Keratinocyte (primary cell): ENCODE measurements around the gene RAB4A. TPM values are rescaled to one million over a fixed set of nuclear protein-coding genes. Genes with fewer than 3 reads are reported as not detected.

Experiments used
- DNase-seq: peaks from one replicate; pipeline ENCODE4 v3.0.0-alpha.2; 2011; ENCODE audit warnings: low read depth, missing footprints, low spot score
- FAIRE-seq: peaks from 2 replicates; lab custom pipeline; 2011; peaks lifted over from hg19 to GRCh38; lab: Jason Lieb, UNC
- H2AFZ ChIP-seq: 2 replicates; pipeline ENCODE4 v1.6.0; 2012; ENCODE audit warnings: low read length, control low read depth, inconsistent platforms; ENCODE audit not compliant: control insufficient read depth
- H3K27ac ChIP-seq: 2 replicates; pipeline ENCODE4 v1.5.1; 2011; ENCODE audit warnings: low read length; ENCODE audit not compliant: control insufficient read depth, insufficient read depth
- H3K27me3 ChIP-seq: 3 replicates; pipeline ENCODE4 v1.6.0; 2011; ENCODE audit warnings: low read length; ENCODE audit not compliant: control insufficient read depth, insufficient read depth; ENCODE audit errors: extremely low read depth
- H3K36me3 ChIP-seq, 2 experiments: 2 replicates in 1 of 2; 3 replicates in 1 of 2; pipeline ENCODE4 v1.5.1; 2011; ENCODE audit warnings: low read length in 2 of 2, mild to moderate bottlenecking in 1 of 2; ENCODE audit not compliant: control insufficient read depth in 2 of 2, insufficient read depth in 2 of 2; ENCODE audit errors: extremely low read depth in 1 of 2
- H3K4me1 ChIP-seq: 3 replicates; pipeline ENCODE4 v1.5.1; 2011; ENCODE audit warnings: low read length; ENCODE audit not compliant: control insufficient read depth, insufficient read depth; ENCODE audit errors: extremely low read depth
- H3K4me2 ChIP-seq: 3 replicates; pipeline ENCODE4 v1.6.0; 2011; ENCODE audit warnings: low read depth, low read length; ENCODE audit not compliant: control insufficient read depth, insufficient read depth; ENCODE audit errors: extremely low read depth
- H3K4me3 ChIP-seq, 3 experiments: fragments of 200-600 bp in 1 of 3; sonication (generic) in 1 of 3; 2 replicates in 2 of 3; 3 replicates in 1 of 3; pipeline ENCODE4 v1.5.1; 2011 to 2016; ENCODE audit warnings: low read length in 3 of 3, mild to moderate bottlenecking in 3 of 3, control low read depth in 2 of 3, inconsistent platforms in 1 of 3, low read depth in 1 of 3, mixed read lengths in 1 of 3, mixed run types in 1 of 3, moderate library complexity in 1 of 3; ENCODE audit not compliant: control insufficient read depth in 2 of 3, insufficient read depth in 2 of 3; ENCODE audit errors: extremely low read depth in 1 of 3
- H3K79me2 ChIP-seq: 2 replicates; pipeline ENCODE4 v1.6.0; 2012; ENCODE audit warnings: low read length; ENCODE audit not compliant: control insufficient read depth, insufficient read depth
- H3K9ac ChIP-seq: 3 replicates; pipeline ENCODE4 v1.6.0; 2011; ENCODE audit warnings: low read length; ENCODE audit not compliant: control insufficient read depth, insufficient read depth; ENCODE audit errors: extremely low read depth
- H3K9me1 ChIP-seq: 3 replicates; pipeline ENCODE4 v1.6.0; 2011; ENCODE audit warnings: low read length; ENCODE audit not compliant: control insufficient read depth, insufficient read depth; ENCODE audit errors: extremely low read depth
- H3K9me3 ChIP-seq: 2 replicates; pipeline ENCODE4 v1.5.1; 2012; ENCODE audit warnings: low read depth, low read length; ENCODE audit not compliant: control insufficient read depth
- H4K20me1 ChIP-seq: 3 replicates; pipeline ENCODE4 v1.6.0; 2011; ENCODE audit warnings: low read length; ENCODE audit not compliant: control insufficient read depth, insufficient read depth; ENCODE audit errors: extremely low read depth
- EZH2 ChIP-seq: IDR thresholded peaks from one replicate; pipeline ENCODE4 v1.6.1; 2012; ENCODE audit warnings: inconsistent platforms, mild to moderate bottlenecking, low read length, moderate library complexity
- dilution Hi-C: fragments of 300-500 bp; cut with MboI; formaldehyde crosslinking; loops from one replicate; pipeline ENCODE4 v1.7.0; 2020; ENCODE audit warnings: low sequenced_read_pairs; ENCODE audit not compliant: extremely low pct_ligation_motif_present
- polyA plus RNA-seq, 5 experiments: library from polyadenylated mRNA; depleted of rRNA in 3 of 5; stranded (reverse) in 3 of 5; stranded (forward) in 1 of 5; unstranded in 1 of 5; fragments of >200 nt; gene quantifications; 1 replicate in 1 of 5; 2 replicates in 3 of 5; 3 replicates in 1 of 5; pipeline versions ENCODE4 v1.2.1 to v1.2.3, GENCODE V29; 2011 to 2012; ENCODE audit warnings: missing spikeins in 2 of 5, low read depth in 1 of 5, low replicate concordance in 1 of 5
- TF ChIP-seq, protein P1 (sequence below), 3 experiments: IDR thresholded peaks in 1 of 3; conservative IDR thresholded peaks in 1 of 3; optimal IDR thresholded peaks in 1 of 3; 2 replicates in 2 of 3; 3 replicates in 1 of 3; pipeline versions ENCODE3 to v1.5.1; 2011; ENCODE audit warnings: low read length in 3 of 3, mild to moderate bottlenecking in 3 of 3, moderate library complexity in 2 of 3, control low read depth in 1 of 3, inconsistent platforms in 1 of 3; ENCODE audit not compliant: insufficient read depth in 2 of 3; ENCODE audit errors: extremely low read depth in 1 of 3

Gene RAB4A
- polyA plus RNA-seq, 1 donor (not counting 4 experiments of a cell fraction or from before 2014, with no cell fraction given) = 54.7 TPM

DNA sequence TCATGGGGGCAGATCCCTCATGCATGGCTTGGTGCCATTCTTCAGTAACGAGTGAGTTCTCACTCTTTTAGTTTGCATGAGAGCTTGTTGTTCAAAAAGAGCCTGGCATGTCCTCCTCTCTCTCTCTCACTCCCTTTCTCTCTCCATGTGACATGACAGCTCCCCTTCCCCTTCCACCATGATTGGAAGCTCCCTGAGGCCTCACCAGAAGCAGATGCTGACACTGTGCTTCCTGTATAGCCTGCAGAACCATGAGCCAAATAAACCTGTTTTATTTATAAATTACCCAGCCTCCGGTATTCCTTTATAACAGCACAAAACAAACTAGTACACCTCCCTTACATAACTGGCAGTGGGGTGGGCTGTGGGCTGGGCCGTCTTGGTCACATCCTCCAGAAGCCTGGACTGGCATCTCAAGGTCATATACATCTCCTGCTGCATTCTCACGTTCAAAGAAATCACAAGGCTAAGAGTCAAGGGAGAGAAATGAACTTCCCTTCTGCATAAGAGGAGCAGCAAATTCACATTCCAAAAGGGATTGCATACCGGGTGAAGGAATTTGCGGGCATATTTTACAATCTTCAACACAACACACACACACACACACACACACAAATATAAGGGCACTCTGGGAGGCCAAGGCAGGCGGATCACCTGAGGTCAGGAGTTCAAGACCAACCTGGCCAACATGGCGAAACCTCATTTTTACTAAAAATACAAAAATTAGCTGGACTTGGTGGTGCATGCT lies 74.2 kb downstream of the RAB4A start:
- no peak overlapping the region for H3K9ac ChIP-seq
- peaks cover 3% of the 10 kb centered on the region for H3K4me1 ChIP-seq

DNA sequence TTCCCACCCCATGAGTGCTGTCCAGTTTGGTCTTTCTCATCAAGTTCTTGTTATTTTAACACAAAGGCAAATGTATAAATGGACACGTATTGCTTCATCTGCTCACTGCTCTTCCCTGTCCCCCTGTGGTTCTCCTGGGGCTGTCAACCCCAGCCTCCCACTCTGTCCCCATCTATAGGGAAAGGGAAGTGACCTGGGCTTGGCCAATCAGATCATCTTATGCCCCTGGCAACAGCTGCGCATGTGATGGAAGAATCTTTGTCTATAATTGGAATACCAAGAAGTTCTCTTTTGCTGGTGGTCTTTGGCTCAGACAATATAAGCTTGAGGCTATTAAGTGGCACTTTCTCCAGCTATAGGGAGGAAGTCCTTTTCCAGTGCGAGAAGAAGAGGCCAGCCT lies 76.6 kb downstream of the RAB4A start:
- H3K27me3 ChIP-seq = peaks cover 3% of the 10 kb centered on the region
- no peak overlapping the region for H3K9ac ChIP-seq
- H3K9me3 ChIP-seq = no peaks in the 10 kb centered on the region
- dilution Hi-C loops = loop anchor here (10.0 kb wide), 1 partner anchor 97 kb away; no protein-coding TSS in a partner anchor
- no peaks in the 10 kb centered on the region for H3K36me3 ChIP-seq
- no peaks in the 10 kb centered on the region for H4K20me1 ChIP-seq
- no peaks in the 10 kb centered on the region for H3K79me2 ChIP-seq
- H3K4me3 ChIP-seq = no peak overlapping the region
- no peak overlapping the region for H3K27ac ChIP-seq
- no peaks in the 10 kb centered on the region for H3K9me1 ChIP-seq
- H2AFZ ChIP-seq = no peak overlapping the region
- FAIRE-seq (no peak), DNase-seq (no peak)
- peaks cover 3% of the 10 kb centered on the region for H3K4me1 ChIP-seq
- TF ChIP-seq, protein P1, sequence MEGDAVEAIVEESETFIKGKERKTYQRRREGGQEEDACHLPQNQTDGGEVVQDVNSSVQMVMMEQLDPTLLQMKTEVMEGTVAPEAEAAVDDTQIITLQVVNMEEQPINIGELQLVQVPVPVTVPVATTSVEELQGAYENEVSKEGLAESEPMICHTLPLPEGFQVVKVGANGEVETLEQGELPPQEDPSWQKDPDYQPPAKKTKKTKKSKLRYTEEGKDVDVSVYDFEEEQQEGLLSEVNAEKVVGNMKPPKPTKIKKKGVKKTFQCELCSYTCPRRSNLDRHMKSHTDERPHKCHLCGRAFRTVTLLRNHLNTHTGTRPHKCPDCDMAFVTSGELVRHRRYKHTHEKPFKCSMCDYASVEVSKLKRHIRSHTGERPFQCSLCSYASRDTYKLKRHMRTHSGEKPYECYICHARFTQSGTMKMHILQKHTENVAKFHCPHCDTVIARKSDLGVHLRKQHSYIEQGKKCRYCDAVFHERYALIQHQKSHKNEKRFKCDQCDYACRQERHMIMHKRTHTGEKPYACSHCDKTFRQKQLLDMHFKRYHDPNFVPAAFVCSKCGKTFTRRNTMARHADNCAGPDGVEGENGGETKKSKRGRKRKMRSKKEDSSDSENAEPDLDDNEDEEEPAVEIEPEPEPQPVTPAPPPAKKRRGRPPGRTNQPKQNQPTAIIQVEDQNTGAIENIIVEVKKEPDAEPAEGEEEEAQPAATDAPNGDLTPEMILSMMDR (optimal IDR thresholded peaks at IDR 0.05 in 1 of 3, IDR thresholded peaks at IDR 0.05 in 1 of 3, conservative IDR thresholded peaks at IDR 0.05 in 1 of 3; ENCODE audit: extremely low read depth in 1 of 3, insufficient read depth in 2 of 3, low read length in 3 of 3) = no peak
- no peak for TF ChIP-seq EZH2
- H3K4me2 ChIP-seq = no peak overlapping the region

More for the DNA sequence above, 74.2 kb downstream of the RAB4A start:
- dilution Hi-C loops = loop anchor here (10.0 kb wide), 1 partner anchor 100 kb away; no protein-coding TSS in a partner anchor
- no peak overlapping the region for H3K27ac ChIP-seq
- H3K27me3 ChIP-seq = peaks cover 3% of the 10 kb centered on the region
- no peak overlapping the region for H2AFZ ChIP-seq
- H3K4me2 ChIP-seq = no peak overlapping the region
- peaks cover 2% of the 10 kb centered on the region for H3K9me1 ChIP-seq
- DNase-seq (no peak), FAIRE-seq (no peak)
- H3K36me3 ChIP-seq = no peaks in the 10 kb centered on the region
- no peak for TF ChIP-seq EZH2
- TF ChIP-seq, protein P1 (optimal IDR thresholded peaks at IDR 0.05 in 1 of 3, IDR thresholded peaks at IDR 0.05 in 1 of 3, conservative IDR thresholded peaks at IDR 0.05 in 1 of 3; ENCODE audit: extremely low read depth in 1 of 3, insufficient read depth in 2 of 3, low read length in 3 of 3) = no peak
- no peak overlapping the region for H3K4me3 ChIP-seq
- peaks cover 8% of the 10 kb centered on the region for H3K79me2 ChIP-seq
- H4K20me1 ChIP-seq = no peaks in the 10 kb centered on the region
- H3K9me3 ChIP-seq = no peaks in the 10 kb centered on the region
